Spleen (tissue), 7 donors: ENCODE results near the gene DCTN3.

Experiments used
- CTCF ChIP-seq, 11 experiments: fragments of 200-600 bp in 7 of 11; fragments of 450-650 bp in 4 of 11; sonication (generic) in 4 of 11; IDR thresholded peaks in 8 of 11; conservative IDR thresholded peaks in 3 of 11; 1 replicate in 7 of 11; 2 replicates in 4 of 11; pipeline versions ENCODE4 v1.4.0 to v1.8.0; 2016 to 2021; ENCODE audit warnings: antibody characterized with exemption in 11 of 11, inconsistent platforms in 4 of 11, mild to moderate bottlenecking in 1 of 11
- POLR2A ChIP-seq, 3 donors: fragments of 450-650 bp; IDR thresholded peaks; one replicate each; pipeline ENCODE4 v1.5.1; 2017; ENCODE audit warnings: antibody characterized with exemption in 3 of 3, mild to moderate bottlenecking in 1 of 3
- POLR2AphosphoS5 ChIP-seq, 3 donors: sonication (generic); formaldehyde crosslinking; IDR thresholded peaks; one replicate each; pipeline ENCODE4 v1.5.1; 2017; ENCODE audit warnings: antibody characterized with exemption in 3 of 3
- donor health status: DM: no; HTN: no; CAD: no; lungs with moderate emphysema.
- donor health status: DM: no; HTN: no; CAD: no.
- donor health status: DM: no; HTN: no; CAD: no.

DNA sequence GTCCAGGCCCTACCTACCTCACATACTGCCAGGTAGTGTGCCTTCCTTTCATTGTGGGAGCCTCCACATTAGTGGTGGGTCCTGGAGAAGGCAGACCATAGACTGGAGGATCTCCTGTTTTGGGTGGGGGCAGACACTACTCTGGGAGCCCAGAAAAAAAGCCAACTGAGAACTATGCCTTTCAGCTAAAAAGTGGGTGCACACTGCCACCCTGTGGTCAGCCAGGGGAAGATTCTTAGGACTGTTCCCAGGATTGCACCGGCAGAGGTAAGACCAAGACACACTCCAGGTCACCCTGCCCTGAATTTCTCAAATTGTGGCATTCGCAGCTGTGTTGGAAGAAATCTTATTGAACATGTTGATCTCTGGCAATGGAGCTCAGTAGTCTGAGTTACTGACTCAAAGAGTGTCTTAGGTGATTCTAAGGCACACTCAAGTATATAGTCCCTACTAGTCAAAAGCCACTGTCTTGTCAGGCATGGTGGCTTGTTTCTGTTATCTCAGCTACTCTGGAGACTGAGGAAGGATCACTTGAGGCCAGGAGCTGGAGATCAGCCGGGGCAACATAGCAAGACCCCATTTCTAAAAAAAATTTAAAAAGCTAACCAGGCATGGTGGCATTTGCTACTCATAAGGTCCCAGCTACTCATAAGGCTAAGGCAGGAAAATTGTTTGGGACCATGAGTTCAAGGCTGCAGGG, 13.7 kb upstream of the DCTN3 start:
- TF ChIP-seq CTCF (IDR thresholded peaks at IDR 0.05 in 8 of 11, conservative IDR thresholded peaks at IDR 0.05 in 3 of 11), result peak; percentile 72 to 92 (median 86)
- TF ChIP-seq POLR2AphosphoS5 (IDR thresholded peaks at IDR 0.05), result peak in 1 of 3 donors; percentile 13
- TF ChIP-seq POLR2A (IDR thresholded peaks at IDR 0.05), result no peak
